Vagina (tissue), 2 donors: Measurements from ENCODE around the gene MTNR1B. TPM values are rescaled to one million over a fixed set of nuclear protein-coding genes. Genes with fewer than 3 reads are reported as not detected.

Source experiments
- DNase-seq, 2 donors: peaks; one replicate each; pipeline ENCODE4 v3.0.0-alpha.2; 2017; ENCODE audit errors: extremely low spot score in 2 of 2
- H3K27ac ChIP-seq: fragments of 200-600 bp; sonication (generic); one replicate; pipeline ENCODE4 v1.5.1; 2019
- H3K27me3 ChIP-seq: fragments of 200-600 bp; sonication (generic); one replicate; pipeline ENCODE4 v1.5.1; 2019
- H3K36me3 ChIP-seq, 2 donors: fragments of 200-600 bp; sonication (generic); one replicate each; pipeline ENCODE4 v1.5.1; 2017 to 2019
- H3K4me1 ChIP-seq: fragments of 200-600 bp; sonication (generic); one replicate; pipeline ENCODE4 v1.5.1; 2019
- H3K4me3 ChIP-seq, 2 donors: fragments of 200-600 bp; sonication (generic); 1 replicate in 1 of 2; 2 replicates in 1 of 2; pipeline ENCODE4 v1.5.1; 2016 to 2019
- H3K9me3 ChIP-seq: fragments of 200-600 bp; sonication (generic); one replicate; pipeline ENCODE4 v1.5.1; 2019
- POLR2A ChIP-seq, 2 donors: fragments of 450-650 bp; IDR thresholded peaks; one replicate each; pipeline ENCODE4 v1.6.1; 2017; ENCODE audit warnings: antibody characterized with exemption in 2 of 2, mild to moderate bottlenecking in 2 of 2, moderate library complexity in 2 of 2
- POLR2AphosphoS5 ChIP-seq, 2 donors: sonication (generic); formaldehyde crosslinking; IDR thresholded peaks; one replicate each; pipeline ENCODE4 v1.9.0; 2017; ENCODE audit warnings: antibody characterized with exemption in 2 of 2, mild to moderate bottlenecking in 2 of 2, low read depth in 1 of 2; ENCODE audit not compliant: insufficient read depth in 1 of 2
- intact Hi-C: fragments of 100-400 bp; cut with DNase I; formaldehyde crosslinking; loops from one replicate; pipeline ENCODE4 v1.15.1; 2023
- total RNA-seq: library from RNA; depleted of rRNA; stranded (reverse); fragments of >200 nt; gene quantifications from one replicate; pipeline ENCODE4 v1.2.3, GENCODE V29; 2016
- TF ChIP-seq, protein P1 (sequence below), 3 experiments: fragments of 450-650 bp in 2 of 3; fragments of 200-600 bp in 1 of 3; sonication (generic) in 1 of 3; IDR thresholded peaks; one replicate each; pipeline ENCODE4 v1.5.1; 2017 to 2019; ENCODE audit warnings: antibody characterized with exemption in 3 of 3, mild to moderate bottlenecking in 2 of 3, moderate library complexity in 2 of 3

Gene MTNR1B
- total RNA-seq, 1 donor from 2014 or later, result not detected

DNA sequence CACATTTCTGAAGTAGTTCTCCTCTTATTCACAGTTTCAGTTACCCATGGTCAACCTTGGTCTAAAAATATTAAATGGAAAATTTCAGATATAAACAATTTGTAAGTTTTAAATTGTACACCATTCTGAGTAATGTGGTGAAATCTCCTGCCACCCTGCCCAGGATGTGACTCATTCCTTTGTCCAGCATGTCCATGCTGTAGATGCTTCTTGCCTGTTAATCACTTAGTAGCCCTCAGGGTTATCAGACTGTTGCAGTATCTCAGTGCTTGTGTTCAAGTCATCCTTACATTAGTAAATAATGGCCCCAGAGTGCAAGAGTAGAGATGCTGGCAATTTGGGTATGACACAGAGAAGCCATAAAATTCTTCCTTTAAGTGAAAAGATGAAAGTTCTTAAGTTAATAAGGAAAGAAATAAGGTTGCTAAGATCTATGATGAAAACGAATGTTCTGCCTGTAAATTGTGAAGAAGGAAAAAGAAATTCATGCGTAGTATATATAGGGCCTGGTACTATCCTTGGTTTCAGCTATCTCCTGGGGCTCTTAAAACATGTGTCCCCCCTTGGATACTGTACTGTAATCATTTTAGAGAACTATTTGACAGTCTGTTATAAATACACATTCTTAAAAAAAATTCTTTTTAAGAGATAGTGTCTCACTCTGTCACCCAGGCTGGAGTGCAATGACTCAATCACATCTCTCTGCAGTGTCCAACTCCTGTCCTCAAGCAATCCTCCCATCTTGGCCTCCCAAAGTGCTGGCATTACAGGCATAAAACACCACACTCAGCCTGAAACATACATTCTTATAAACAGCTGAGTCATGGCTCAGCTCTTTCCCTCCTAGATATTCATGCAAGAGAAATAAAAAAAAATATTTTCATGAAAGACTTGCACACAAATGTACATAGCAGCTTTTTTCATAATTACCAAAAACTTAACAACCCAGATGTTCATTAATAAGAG lies 31.3 kb downstream of the MTNR1B start:
- Histone ChIP-seq H3K27ac (no peak overlapping the region), H3K27me3 (no peaks in the 10 kb centered on the region), H3K4me1 (no peaks in the 10 kb centered on the region), H3K4me3 (no peak overlapping the region), H3K9me3 (no peaks in the 10 kb centered on the region), H3K36me3 (no peaks in the 10 kb centered on the region)
- intact Hi-C loops, result no loop called here
- DNase-seq, result no peak
- TF ChIP-seq, protein P1, sequence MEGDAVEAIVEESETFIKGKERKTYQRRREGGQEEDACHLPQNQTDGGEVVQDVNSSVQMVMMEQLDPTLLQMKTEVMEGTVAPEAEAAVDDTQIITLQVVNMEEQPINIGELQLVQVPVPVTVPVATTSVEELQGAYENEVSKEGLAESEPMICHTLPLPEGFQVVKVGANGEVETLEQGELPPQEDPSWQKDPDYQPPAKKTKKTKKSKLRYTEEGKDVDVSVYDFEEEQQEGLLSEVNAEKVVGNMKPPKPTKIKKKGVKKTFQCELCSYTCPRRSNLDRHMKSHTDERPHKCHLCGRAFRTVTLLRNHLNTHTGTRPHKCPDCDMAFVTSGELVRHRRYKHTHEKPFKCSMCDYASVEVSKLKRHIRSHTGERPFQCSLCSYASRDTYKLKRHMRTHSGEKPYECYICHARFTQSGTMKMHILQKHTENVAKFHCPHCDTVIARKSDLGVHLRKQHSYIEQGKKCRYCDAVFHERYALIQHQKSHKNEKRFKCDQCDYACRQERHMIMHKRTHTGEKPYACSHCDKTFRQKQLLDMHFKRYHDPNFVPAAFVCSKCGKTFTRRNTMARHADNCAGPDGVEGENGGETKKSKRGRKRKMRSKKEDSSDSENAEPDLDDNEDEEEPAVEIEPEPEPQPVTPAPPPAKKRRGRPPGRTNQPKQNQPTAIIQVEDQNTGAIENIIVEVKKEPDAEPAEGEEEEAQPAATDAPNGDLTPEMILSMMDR (IDR thresholded peaks at IDR 0.05), result no peak
- no peak for TF ChIP-seq POLR2A (IDR thresholded peaks at IDR 0.05)
- no peak for TF ChIP-seq POLR2AphosphoS5 (IDR thresholded peaks at IDR 0.05; ENCODE audit: insufficient read depth in 1 of 2, low read depth in 1 of 2)

DNA sequence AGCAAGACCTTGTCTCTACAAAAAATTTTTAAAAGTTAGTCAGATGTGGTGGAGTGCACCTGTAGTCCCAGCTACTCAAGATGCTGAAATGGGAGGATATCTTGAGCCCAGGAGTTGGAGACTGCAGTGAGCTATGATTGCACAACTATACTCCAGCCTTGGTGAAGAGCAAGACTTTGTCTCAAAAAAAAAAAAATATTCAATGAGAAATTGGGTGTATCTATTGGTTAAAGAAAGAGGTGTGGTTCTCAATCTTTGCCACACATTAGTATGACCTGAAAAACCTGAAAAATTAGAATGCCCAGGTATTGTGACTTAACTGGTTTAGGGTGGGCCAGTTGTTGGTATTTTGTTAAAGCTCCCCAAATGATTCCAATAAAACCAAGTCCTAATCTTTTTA lies 32.4 kb downstream of the MTNR1B start:
- no peaks in the 10 kb centered on the region for H3K27me3 ChIP-seq
- no peaks in the 10 kb centered on the region for H3K36me3 ChIP-seq
- TF ChIP-seq POLR2AphosphoS5 (IDR thresholded peaks at IDR 0.05; ENCODE audit: insufficient read depth in 1 of 2, low read depth in 1 of 2) (no peak), POLR2A (IDR thresholded peaks at IDR 0.05) (no peak)
- TF ChIP-seq, protein P1 (IDR thresholded peaks at IDR 0.05), result no peak
- H3K4me3 ChIP-seq, result no peak overlapping the region
- DNase-seq, result no peak
- intact Hi-C loops, result no loop called here
- H3K4me1 ChIP-seq, result no peaks in the 10 kb centered on the region
- H3K9me3 ChIP-seq, result no peaks in the 10 kb centered on the region
- H3K27ac ChIP-seq, result no peak overlapping the region

DNA sequence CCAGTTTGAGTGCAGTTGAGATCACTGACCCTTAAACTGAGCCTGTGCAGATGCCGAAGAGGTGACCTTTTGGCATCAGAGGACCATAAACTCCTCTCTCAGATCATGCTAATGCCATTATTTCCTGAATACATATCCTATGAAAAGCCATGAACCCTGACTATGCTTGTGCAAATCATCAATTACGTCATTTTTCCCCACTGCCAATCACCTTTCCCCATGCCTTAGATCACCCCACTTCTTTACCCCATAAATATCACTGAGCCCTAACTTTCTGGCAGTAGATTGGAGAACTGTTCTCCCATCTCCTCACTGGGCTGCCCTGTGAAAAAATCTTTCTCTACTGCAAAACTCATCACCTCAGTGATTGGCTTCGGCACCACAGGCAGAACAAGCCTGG lies 32.9 kb downstream of the MTNR1B start:
- Histone ChIP-seq H3K4me3 (no peak overlapping the region), H3K27me3 (no peaks in the 10 kb centered on the region), H3K36me3 (no peaks in the 10 kb centered on the region), H3K27ac (no peak overlapping the region), H3K4me1 (no peaks in the 10 kb centered on the region), H3K9me3 (no peaks in the 10 kb centered on the region)
- intact Hi-C loops, result no loop called here
- TF ChIP-seq POLR2AphosphoS5 (IDR thresholded peaks at IDR 0.05; ENCODE audit: insufficient read depth in 1 of 2, low read depth in 1 of 2) (no peak), POLR2A (IDR thresholded peaks at IDR 0.05) (no peak)
- TF ChIP-seq, protein P1 (IDR thresholded peaks at IDR 0.05), result no peak
- DNase-seq, result no peak

- Histone ChIP-seq H3K4me1 (no peaks in the 10 kb centered on the region), H3K4me3 (no peak overlapping the region), H3K27ac (no peak overlapping the region), H3K9me3 (no peaks in the 10 kb centered on the region), H3K27me3 (no peaks in the 10 kb centered on the region), H3K36me3 (no peaks in the 10 kb centered on the region)
- TF ChIP-seq POLR2A (IDR thresholded peaks at IDR 0.05), result no peak
- no peak for TF ChIP-seq POLR2AphosphoS5 (IDR thresholded peaks at IDR 0.05; ENCODE audit: insufficient read depth in 1 of 2, low read depth in 1 of 2)
- no peak for DNase-seq
- intact Hi-C loops, result no loop called here
Observed at GRCh38 chr11:93005239-93005638, 35.8 kb downstream of the MTNR1B start.

DNA sequence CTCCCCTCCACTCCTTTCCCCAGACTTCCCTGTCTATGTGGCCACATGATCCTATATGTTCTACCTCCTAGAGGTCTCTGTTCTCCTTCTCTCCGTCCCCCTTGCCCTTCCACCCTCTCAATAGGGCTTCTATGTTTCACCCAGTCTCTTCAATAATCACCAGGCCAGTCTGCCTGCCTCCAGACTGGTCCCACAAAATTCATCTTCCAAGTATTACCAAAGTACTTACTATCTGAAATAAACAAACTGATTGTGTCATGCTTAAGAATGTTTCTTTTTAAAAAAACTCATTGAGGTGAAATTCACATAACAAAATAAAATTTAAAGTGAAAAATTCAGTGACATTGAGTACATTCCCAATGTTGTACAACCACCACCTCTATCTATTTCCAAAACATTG lies 44.2 kb downstream of the MTNR1B start:
- H3K9me3 ChIP-seq, result no peaks in the 10 kb centered on the region
- no peak for DNase-seq
- no peak overlapping the region for H3K4me3 ChIP-seq
- H3K27me3 ChIP-seq, result no peaks in the 10 kb centered on the region
- H3K27ac ChIP-seq, result no peak overlapping the region
- intact Hi-C loops, result no loop called here
- H3K4me1 ChIP-seq, result no peaks in the 10 kb centered on the region
- TF ChIP-seq, protein P1 (IDR thresholded peaks at IDR 0.05), result no peak
- TF ChIP-seq POLR2AphosphoS5 (IDR thresholded peaks at IDR 0.05; ENCODE audit: insufficient read depth in 1 of 2, low read depth in 1 of 2) (no peak), POLR2A (IDR thresholded peaks at IDR 0.05) (no peak)
- no peaks in the 10 kb centered on the region for H3K36me3 ChIP-seq
